Spleen (tissue), 11 donors: Measurements from ENCODE around the gene MT1F. TPM values are rescaled to one million over a fixed set of nuclear protein-coding genes. Genes with fewer than 3 reads are reported as not detected.
"Not testable (repeated sequence)": the region's sequence is repeated elsewhere in the genome, so short reads cannot be mapped to it uniquely, and the experiment has no call there.

Experiments used
- DNase-seq: peaks from one replicate; pipeline ENCODE4 v3.0.0-alpha.2; 2020
- H3K27ac ChIP-seq, 8 donors: fragments of 200-600 bp; sonication (generic) in 7 of 8; 1 replicate in 4 of 8; 2 replicates in 4 of 8; pipeline versions ENCODE4 v1.5.0 to v1.8.0; 2016 to 2021; ENCODE audit warnings: inconsistent platforms in 4 of 8, mild to moderate bottlenecking in 4 of 8, moderate library complexity in 1 of 8
- H3K27me3 ChIP-seq, 7 donors: fragments of 200-600 bp; sonication (generic) in 6 of 7; replicated peaks in 1 of 7; 1 replicate in 4 of 7; 2 replicates in 3 of 7; pipeline versions ENCODE4 v1.5.0 to v1.8.0; 2016 to 2021; ENCODE audit warnings: inconsistent platforms in 3 of 7, mild to moderate bottlenecking in 1 of 7
- H3K36me3 ChIP-seq, 6 donors: fragments of 200-600 bp; sonication (generic) in 5 of 6; 1 replicate in 4 of 6; 2 replicates in 2 of 6; pipeline versions ENCODE4 v1.5.0 to v1.8.0; 2016 to 2021; ENCODE audit warnings: inconsistent platforms in 2 of 6
- H3K4me1 ChIP-seq, 6 donors: fragments of 200-600 bp; sonication (generic) in 5 of 6; 1 replicate in 3 of 6; 2 replicates in 3 of 6; pipeline versions ENCODE4 v1.5.0 to v1.8.0; 2016 to 2021; ENCODE audit warnings: inconsistent platforms in 3 of 6
- H3K4me3 ChIP-seq, 8 donors: fragments of 200-600 bp; sonication (generic) in 7 of 8; 1 replicate in 4 of 8; 2 replicates in 4 of 8; pipeline versions ENCODE4 v1.5.0 to v1.8.0; 2016 to 2021; ENCODE audit warnings: inconsistent platforms in 4 of 8, mild to moderate bottlenecking in 4 of 8, moderate library complexity in 2 of 8
- H3K9me3 ChIP-seq, 8 donors: fragments of 200-600 bp; sonication (generic) in 7 of 8; 1 replicate in 4 of 8; 2 replicates in 4 of 8; pipeline versions ENCODE4 v1.5.0 to v1.8.0; 2016 to 2021; ENCODE audit warnings: inconsistent platforms in 4 of 8
- POLR2A ChIP-seq, 3 donors: fragments of 450-650 bp; IDR thresholded peaks; one replicate each; pipeline ENCODE4 v1.5.1; 2017; ENCODE audit warnings: antibody characterized with exemption in 3 of 3, mild to moderate bottlenecking in 1 of 3
- POLR2AphosphoS5 ChIP-seq, 3 donors: sonication (generic); formaldehyde crosslinking; IDR thresholded peaks; one replicate each; pipeline ENCODE4 v1.5.1; 2017; ENCODE audit warnings: antibody characterized with exemption in 3 of 3
- WGBS, 5 donors: extraction: QIAGEN DNeasy Blood & Tissue Kit in 3 of 5; methylation state at CpG; one replicate each; pipeline versions ENCODE4 v1.1.5 to v1.1.7; 2013 to 2018; 5-methylcytosine and 5-hydroxymethylcytosine counted together
- intact Hi-C: fragments of 100-400 bp; cut with DNase I; formaldehyde crosslinking; loops from one replicate; pipeline ENCODE4 v1.15.0; 2023; ENCODE audit warnings: low total_unique reads
- polyA plus RNA-seq, 3 donors: library from polyadenylated mRNA; stranded (reverse); fragments of 200-250 nt; gene quantifications; one replicate each; pipeline ENCODE4 v1.2.1, GENCODE V29; 2013
- total RNA-seq, 7 donors: library from RNA; depleted of rRNA in 3 of 7; stranded (reverse); fragments of >200 nt in 3 of 7; fragmentation: NEBNext Ultra II Directional in 4 of 7; extraction: Animal tissue kit (Norgen Biotek cat#: 25700) in 4 of 7; gene quantifications; one replicate each; pipeline versions ENCODE4 v1.1.0 to v1.2.1, GENCODE V29; 2016 to 2021
- TF ChIP-seq, protein P1 (sequence below), 11 experiments: fragments of 200-600 bp in 7 of 11; fragments of 450-650 bp in 4 of 11; sonication (generic) in 4 of 11; IDR thresholded peaks in 8 of 11; conservative IDR thresholded peaks in 3 of 11; 1 replicate in 7 of 11; 2 replicates in 4 of 11; pipeline versions ENCODE4 v1.4.0 to v1.8.0; 2016 to 2021; ENCODE audit warnings: antibody characterized with exemption in 11 of 11, inconsistent platforms in 4 of 11, mild to moderate bottlenecking in 1 of 11
- donor health status: healthy with polysubstance abuse.
- donor health status: DM: no; HTN: no; CAD: no; lungs with moderate emphysema.
- donor health status: DM: no; HTN: no; CAD: no.
- donor health status: Bipolar disorder and iron deficiency.
- donor health status: healthy.
- donor health status: DM: no; HTN: no; CAD: no.
- donor health status: DM: yes; HTN: yes; CAD: no.

MT1F gene
- total and polyA plus RNA-seq, 10 donors = 6.4 to 21.0 (median 15.6) TPM

DNA sequence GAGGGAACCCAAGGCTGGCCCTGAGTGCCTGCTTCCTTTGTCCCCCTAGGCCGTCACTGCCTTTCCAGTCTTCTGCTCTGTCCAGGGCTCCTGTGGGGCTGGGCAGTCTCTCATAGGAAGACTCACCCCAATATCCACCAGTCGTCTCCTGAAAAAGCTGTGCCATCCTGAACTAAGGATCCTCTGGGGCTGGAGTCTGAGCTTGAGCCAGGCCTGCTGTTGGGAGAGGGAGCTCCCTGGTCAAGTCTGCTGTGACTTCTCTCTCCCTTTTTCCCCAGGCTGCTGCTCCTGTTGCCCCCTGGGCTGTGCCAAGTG is 12.8 kb downstream of the MT1F start:
- Histone ChIP-seq H3K27ac (no peak overlapping the region), H3K9me3 (no peaks in the 10 kb centered on the region), H3K4me1 (peaks cover 3 to 31% (median 15%) of the 10 kb centered on the region in 6 donors), H3K27me3 (peaks cover 0 to 99% (median 43%) of the 10 kb centered on the region in 7 donors), H3K4me3 (no peak overlapping the region), H3K36me3 (no peaks in the 10 kb centered on the region)
- DNase-seq = no peak
- TF ChIP-seq, protein P1, sequence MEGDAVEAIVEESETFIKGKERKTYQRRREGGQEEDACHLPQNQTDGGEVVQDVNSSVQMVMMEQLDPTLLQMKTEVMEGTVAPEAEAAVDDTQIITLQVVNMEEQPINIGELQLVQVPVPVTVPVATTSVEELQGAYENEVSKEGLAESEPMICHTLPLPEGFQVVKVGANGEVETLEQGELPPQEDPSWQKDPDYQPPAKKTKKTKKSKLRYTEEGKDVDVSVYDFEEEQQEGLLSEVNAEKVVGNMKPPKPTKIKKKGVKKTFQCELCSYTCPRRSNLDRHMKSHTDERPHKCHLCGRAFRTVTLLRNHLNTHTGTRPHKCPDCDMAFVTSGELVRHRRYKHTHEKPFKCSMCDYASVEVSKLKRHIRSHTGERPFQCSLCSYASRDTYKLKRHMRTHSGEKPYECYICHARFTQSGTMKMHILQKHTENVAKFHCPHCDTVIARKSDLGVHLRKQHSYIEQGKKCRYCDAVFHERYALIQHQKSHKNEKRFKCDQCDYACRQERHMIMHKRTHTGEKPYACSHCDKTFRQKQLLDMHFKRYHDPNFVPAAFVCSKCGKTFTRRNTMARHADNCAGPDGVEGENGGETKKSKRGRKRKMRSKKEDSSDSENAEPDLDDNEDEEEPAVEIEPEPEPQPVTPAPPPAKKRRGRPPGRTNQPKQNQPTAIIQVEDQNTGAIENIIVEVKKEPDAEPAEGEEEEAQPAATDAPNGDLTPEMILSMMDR (IDR thresholded peaks at IDR 0.05 in 8 of 11, conservative IDR thresholded peaks at IDR 0.05 in 3 of 11) = no peak
- TF ChIP-seq POLR2A (IDR thresholded peaks at IDR 0.05) (no peak), POLR2AphosphoS5 (IDR thresholded peaks at IDR 0.05) (no peak)
- 41 to 67% (median 49%) methylated on average over 2 of the region's 2 CpGs for WGBS, 5 donors
- intact Hi-C loops = no loop called here

DNA sequence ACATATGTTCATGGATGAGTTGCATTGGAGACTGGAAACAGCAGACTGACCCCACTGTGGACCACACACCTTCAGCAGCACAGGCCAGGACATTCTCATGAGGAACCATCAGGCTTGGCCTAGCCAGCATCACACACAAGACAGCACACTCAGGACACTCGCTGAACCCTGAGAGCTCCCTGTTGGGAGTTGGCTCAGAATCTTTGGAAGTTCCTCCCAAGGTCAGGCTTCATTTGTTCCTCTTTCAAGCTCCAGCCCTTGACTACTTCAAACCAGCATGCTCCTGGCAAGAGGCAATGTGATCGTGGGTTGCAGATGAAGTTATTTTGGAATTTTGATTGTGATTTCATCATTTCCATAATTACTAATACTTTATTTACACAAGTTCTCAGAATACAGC is 13.9 kb downstream of the MT1F start:
- Histone ChIP-seq H3K27me3 (peaks cover 2 to 99% (median 46%) of the 10 kb centered on the region in 7 donors), H3K4me1 (peaks cover 3 to 39% (median 24%) of the 10 kb centered on the region in 6 donors)
- intact Hi-C loops, H3K36me3 ChIP-seq, H3K4me3 ChIP-seq, H3K27ac ChIP-seq, DNase-seq, H3K9me3 ChIP-seq: not testable (repeated sequence)
- WGBS, 5 donors = 53 to 84% (median 72%) methylated on average over 2 of the region's 2 CpGs

DNA sequence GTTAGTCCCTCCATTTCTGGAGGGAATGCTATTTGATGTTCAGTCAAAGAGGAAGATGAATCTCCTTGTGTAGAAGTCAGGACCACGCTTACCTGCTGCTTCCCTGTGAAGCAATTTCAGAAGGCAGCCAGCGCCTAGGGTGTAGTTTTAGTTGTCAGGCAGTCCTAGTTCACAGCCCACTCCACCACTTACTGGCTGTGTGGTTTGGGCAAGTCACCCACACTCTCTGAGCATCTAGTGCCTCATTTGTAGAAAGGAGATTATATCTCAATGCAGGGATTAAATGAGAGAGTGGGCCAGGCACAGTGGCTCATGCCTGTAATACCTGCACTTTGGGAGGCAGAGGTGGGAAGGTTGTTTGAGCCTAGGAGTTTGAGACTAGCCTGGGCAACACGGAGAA is 14.4 kb downstream of the MT1F start:
- Histone ChIP-seq H3K27me3 (peaks cover 3 to 99% (median 43%) of the 10 kb centered on the region in 7 donors), H3K4me1 (peaks cover 3 to 39% (median 24%) of the 10 kb centered on the region in 6 donors)
- 63 to 94% (median 76%) methylated on average over 3 of the region's 3 CpGs for WGBS, 5 donors
- DNase-seq, H3K4me3 ChIP-seq, H3K9me3 ChIP-seq, intact Hi-C loops, H3K27ac ChIP-seq, H3K36me3 ChIP-seq: not testable (repeated sequence)

DNA sequence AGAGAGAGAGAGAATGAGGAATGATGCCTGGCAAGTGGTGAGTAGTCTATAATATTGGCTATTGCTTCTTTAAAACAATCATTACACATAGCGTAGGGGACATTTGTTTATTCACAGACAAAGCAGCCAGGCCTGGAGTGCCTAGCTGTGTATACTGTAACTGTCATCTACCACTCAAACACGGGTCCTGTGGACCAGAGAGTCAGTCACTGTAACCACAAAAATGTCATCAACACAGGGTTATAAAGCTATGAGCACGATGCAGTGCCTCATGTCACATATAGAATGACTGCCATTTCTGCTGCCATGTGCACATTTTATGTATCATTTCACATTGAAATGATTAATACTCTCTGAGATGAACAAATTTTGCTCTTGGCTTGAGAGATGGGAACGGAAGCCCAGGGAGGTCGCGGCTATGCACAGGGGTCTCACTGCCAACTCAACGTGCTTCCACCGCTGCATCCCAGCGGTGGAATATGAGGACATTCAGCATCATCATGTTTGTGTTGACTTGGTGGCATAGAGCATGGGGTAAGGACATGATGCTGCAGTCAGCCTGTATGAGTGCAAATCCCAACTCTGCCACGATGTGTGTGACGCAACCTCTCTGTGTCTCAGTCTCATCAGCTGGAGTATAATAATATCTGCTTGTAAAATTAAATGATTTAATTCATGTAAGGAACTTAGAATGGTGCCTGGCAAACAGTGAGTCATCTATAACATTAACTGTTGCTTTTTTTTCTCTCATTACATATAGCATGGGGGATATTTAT is 15.2 kb downstream of the MT1F start:
- H3K9me3 ChIP-seq = no peaks in the 10 kb centered on the region
- no peaks in the 10 kb centered on the region for H3K36me3 ChIP-seq
- 83 to 89% (median 86%) methylated on average over 11 of the region's 11 CpGs for WGBS, 5 donors
- no peak for DNase-seq
- H3K27me3 ChIP-seq = peaks cover 3 to 96% (median 39%) of the 10 kb centered on the region in 7 donors
- no peak overlapping the region for H3K4me3 ChIP-seq
- H3K4me1 ChIP-seq = peaks cover 3 to 32% (median 22%) of the 10 kb centered on the region in 6 donors
- TF ChIP-seq POLR2AphosphoS5 (IDR thresholded peaks at IDR 0.05) (no peak), POLR2A (IDR thresholded peaks at IDR 0.05) (no peak)
- TF ChIP-seq, protein P1 (IDR thresholded peaks at IDR 0.05 in 8 of 11, conservative IDR thresholded peaks at IDR 0.05 in 3 of 11) = no peak
- no peak overlapping the region for H3K27ac ChIP-seq
- intact Hi-C loops = no loop called here

DNA sequence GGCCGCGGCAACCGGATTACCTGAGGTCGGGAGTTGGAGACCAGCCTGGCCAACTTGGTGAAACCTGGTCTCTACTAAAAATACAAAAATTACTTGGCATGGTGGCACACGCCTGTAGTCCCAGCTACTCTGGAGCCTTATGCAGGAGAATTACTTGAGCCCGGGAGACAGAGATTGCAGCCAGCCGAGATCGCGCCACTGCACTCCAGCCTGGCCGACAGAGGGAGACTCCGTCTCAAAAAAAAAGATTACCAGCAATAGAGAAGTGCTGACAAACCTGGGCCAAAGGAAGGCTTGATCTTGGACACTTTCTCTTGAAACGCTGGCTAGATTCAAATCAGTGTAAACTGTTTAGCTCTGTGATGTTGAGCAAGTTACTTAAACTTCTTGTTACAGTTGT is 16.2 kb downstream of the MT1F start:
- Histone ChIP-seq H3K27ac (no peak overlapping the region), H3K27me3 (peaks cover 3 to 87% (median 29%) of the 10 kb centered on the region in 7 donors), H3K9me3 (no peaks in the 10 kb centered on the region), H3K4me1 (peaks cover 0 to 29% (median 19%) of the 10 kb centered on the region in 6 donors), H3K36me3 (no peaks in the 10 kb centered on the region), H3K4me3 (no peak overlapping the region)
- intact Hi-C loops = no loop called here
- DNase-seq = no peak
- no peak for TF ChIP-seq POLR2A (IDR thresholded peaks at IDR 0.05)
- TF ChIP-seq, protein P1 (IDR thresholded peaks at IDR 0.05 in 8 of 11, conservative IDR thresholded peaks at IDR 0.05 in 3 of 11) = peak in 10 of 11 experiments; percentile 17 to 60 (median 44)
- WGBS, 5 donors = 36 to 55% (median 41%) methylated on average over 12 of the region's 12 CpGs

DNA sequence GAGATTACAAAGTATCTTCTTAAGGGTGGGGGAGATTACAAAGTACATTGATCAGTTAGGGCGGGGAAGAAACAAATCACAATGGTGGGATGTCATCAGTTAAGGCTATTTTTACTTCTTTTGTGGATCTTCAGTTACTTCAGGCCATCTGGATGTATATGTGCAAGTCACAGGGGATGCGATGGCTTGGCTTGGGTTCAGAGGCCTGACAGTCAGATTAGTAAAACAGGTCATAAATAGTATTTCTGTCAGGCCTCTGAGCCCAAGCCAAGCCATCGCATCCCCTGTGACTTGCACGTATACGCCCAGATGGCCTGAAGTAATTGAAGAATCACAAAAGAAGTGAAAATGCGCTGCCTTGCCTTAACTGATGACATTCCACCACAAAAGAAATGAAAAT is 16.8 kb downstream of the MT1F start:
- H3K9me3 ChIP-seq, H3K4me3 ChIP-seq, H3K36me3 ChIP-seq, DNase-seq, H3K27ac ChIP-seq, intact Hi-C loops: not testable (repeated sequence)
- 81 to 86% (median 84%) methylated on average over 6 of the region's 6 CpGs for WGBS, 5 donors
- H3K4me1 ChIP-seq = peaks cover 0 to 22% (median 15%) of the 10 kb centered on the region in 6 donors
- peaks cover 3 to 80% (median 22%) of the 10 kb centered on the region in 7 donors for H3K27me3 ChIP-seq
